Breast epithelium (tissue), 3 donors: ENCODE data around the gene LOXL4.

ENCODE experiments used
- POLR2A ChIP-seq: fragments of 450-650 bp; IDR thresholded peaks from one replicate; pipeline ENCODE4 v1.6.1; 2016; ENCODE audit warnings: antibody characterized with exemption, mild to moderate bottlenecking, moderate library complexity
- POLR2AphosphoS5 ChIP-seq, 3 donors: sonication (generic); formaldehyde crosslinking; IDR thresholded peaks; one replicate each; pipeline ENCODE4 v1.6.1; 2017; ENCODE audit warnings: antibody characterized with exemption in 3 of 3
- TF ChIP-seq, protein P1 (sequence below), 3 donors: fragments of 450-650 bp; IDR thresholded peaks; one replicate each; pipeline ENCODE4 v1.5.1; 2016 to 2017; ENCODE audit warnings: antibody characterized with exemption in 3 of 3, mild to moderate bottlenecking in 3 of 3, moderate library complexity in 3 of 3

DNA sequence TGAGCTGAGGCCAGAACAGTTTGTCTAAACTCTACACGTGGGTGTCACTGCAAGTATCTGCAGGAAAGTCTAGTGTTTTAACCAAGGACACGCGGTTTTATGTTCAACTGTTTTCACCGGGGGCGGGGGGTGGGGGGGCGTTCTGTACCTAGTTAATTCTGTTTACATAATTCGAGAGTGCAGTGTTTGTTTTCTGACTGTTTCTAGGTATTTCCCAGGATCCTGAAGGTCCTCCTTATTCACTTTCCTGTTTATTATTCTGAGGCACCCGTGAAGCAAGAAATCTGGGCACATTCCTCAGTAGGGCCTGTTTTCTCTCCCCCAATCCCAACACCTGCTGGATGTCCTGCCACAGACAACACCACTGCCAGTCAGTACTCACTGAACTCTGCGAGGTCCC, 7.6 kb downstream of the LOXL4 start:
- TF ChIP-seq POLR2A (no peak), POLR2AphosphoS5 (IDR thresholded peaks at IDR 0.05) (no peak)
- TF ChIP-seq, protein P1, sequence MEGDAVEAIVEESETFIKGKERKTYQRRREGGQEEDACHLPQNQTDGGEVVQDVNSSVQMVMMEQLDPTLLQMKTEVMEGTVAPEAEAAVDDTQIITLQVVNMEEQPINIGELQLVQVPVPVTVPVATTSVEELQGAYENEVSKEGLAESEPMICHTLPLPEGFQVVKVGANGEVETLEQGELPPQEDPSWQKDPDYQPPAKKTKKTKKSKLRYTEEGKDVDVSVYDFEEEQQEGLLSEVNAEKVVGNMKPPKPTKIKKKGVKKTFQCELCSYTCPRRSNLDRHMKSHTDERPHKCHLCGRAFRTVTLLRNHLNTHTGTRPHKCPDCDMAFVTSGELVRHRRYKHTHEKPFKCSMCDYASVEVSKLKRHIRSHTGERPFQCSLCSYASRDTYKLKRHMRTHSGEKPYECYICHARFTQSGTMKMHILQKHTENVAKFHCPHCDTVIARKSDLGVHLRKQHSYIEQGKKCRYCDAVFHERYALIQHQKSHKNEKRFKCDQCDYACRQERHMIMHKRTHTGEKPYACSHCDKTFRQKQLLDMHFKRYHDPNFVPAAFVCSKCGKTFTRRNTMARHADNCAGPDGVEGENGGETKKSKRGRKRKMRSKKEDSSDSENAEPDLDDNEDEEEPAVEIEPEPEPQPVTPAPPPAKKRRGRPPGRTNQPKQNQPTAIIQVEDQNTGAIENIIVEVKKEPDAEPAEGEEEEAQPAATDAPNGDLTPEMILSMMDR (IDR thresholded peaks at IDR 0.05): no peak
